GM21515 (cell line): ENCODE measurements around the gene ZMYND19.
"Not testable (repeated sequence)": the region's sequence is repeated elsewhere in the genome, so short reads cannot be mapped to it uniquely, and the experiment has no call there.

Source experiments
- ATAC-seq: cut with Tn5 transposase; IDR thresholded peaks from one replicate; pipeline ENCODE4 v1.9.1; 2021; ENCODE audit not compliant: unreplicated experiment

ZMYND19 gene

GRCh38 chr9:137534256-137535119 lies 55.8 kb downstream of the ZMYND19 start:
- ATAC-seq: no peak

- not testable (repeated sequence) for ATAC-seq
These were observed 57.3 kb downstream of the ZMYND19 start for GRCh38 chr9:137532891-137533468.
